Nucleus accumbens (tissue), 56 donors: ENCODE measurements around the gene WSCD1.
A peak's percentile ranks its signal among the peaks of the same experiment; 100 is the strongest.

ENCODE experiments used
- DNase-seq, 56 donors: peaks; one replicate each; lab custom pipeline; 2025; lab: John Stamatoyannopoulos, UW

Gene WSCD1

DNA sequence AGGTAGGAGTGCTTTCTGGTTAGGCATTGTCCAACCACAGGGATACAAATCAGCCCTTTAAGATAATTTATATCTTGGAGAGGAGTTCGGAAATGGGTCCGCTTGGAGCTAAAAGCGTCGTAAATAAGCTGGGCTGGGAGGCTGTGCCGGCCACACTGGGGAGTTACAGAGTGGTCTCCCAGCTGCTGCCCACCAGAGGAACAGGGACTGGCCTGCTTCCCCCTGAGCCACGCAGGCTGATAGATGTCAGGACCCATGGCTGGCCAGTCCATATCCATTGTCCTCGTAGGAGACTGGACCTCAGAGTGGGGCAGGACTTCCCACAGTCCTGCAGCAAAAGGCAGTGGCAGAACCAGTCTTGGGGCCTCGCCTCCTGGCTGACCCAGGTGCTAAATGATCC lies 12.6 kb upstream of the WSCD1 start:
- DNase-seq, result no peak

DNA sequence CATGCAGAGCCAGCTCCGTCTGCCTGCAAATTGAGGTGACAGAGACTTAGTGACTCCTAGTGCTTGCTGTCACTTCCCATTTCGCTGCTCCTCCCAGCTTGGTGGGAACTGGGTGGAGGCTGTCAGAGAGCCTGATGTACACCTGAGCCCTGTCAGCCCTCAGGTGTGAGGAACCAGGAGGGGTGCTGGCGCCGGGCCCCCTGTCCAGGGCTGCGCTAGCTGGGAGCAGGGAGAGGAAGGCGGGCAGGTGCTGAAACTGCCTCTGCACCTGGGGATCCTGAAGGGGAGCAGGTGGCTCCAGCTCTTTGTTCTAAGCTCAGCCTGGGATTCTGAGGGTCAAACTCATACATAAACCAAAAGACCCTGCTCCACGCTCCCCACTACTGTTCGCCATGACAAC lies 10.8 kb upstream of the WSCD1 start:
- no peak for DNase-seq

DNA sequence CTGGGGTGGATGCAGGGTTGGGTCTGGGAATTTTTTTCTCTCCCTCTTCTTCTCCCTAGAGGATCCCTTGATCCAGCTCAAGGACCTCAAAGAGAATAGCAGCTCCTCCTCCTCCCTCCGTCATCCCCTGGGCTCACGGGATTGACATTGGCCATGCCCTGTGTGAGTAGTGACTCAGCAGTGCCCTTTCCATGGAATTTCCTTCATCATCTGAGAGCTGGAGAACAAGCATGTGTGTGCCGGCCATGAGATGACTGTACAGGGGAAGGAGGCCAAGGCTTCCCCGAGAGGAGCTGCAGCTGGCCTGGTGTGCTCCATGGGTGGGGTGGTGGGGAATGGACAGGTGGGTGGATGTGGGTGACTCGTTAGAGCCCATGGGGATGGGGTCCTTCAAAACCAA lies 8.9 kb upstream of the WSCD1 start:
- DNase-seq, result no peak

DNA sequence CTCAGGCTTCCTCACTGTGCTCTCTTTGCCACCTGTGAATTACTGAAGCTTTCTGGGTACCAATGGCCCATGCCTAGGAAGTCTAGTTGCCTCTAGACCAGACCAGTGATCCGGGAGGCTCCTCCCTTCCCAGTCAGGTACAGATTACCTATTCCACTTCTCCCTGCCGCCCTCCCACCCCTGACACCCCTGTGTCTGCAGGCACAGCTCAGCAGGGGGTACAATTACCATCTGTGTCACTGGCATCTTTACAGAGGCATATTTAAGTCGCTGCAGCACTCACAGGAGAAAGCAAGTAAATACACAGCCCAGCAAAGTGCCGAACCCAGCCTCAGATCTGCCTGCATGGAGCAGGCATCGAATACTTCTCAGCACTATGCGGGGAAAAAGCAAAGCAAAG lies 5.3 kb upstream of the WSCD1 start:
- DNase-seq, result no peak

DNA sequence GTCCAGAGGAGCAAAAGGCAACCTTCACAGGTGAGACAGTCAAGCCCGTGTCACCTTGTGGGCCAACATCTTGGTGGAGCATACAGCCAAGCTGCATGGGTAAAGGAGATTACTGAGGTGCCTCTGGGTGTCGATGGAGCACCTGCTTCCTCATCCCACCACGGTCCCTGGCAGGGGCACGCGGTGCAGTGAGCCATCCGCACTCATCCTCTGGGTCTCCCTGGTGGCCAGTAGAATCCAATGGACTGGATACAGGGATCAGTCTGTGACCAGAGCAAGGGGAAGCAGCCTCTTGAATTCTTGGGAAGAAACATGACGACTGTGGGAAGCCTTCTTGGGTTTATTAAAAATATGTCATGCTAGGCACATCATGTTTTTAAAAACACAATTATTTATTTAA lies 4.8 kb upstream of the WSCD1 start:
- DNase-seq, result no peak

DNA sequence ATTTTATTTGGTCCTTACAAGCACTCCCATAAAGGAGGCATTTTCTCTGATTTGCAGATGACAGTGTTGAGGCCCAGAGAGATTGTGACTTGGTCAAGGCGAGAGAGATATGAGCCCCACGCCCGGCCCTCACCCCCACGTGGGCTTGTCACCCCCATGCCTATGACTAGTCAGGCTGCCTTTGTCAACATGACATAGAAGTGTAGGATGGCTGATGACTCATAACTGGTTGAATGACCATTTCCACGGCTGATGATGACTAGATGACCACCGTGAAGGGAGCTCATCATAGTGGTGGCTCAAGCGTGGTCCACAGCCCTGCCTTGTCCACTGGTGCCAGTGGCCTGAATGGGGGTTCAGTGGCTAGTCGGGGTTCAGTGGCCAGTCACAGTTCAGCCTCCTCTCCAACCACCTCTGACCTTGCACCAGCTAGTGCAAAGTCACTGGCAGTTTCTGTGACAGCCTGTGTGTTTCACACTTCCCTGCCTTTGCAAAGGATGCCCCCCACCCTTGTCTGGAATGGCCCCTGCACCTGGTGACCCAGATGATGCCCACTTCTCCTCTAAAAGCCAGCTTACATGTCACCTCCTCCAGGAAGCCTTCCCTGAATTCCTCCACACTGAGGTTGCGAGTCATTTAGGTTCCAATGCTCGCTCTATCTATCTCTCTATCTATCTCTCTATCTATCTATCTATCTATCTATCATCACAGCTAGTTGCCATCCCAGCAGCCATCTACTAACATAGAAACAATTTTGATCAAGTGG lies 3.8 kb upstream of the WSCD1 start:
- DNase-seq, result no peak

DNA sequence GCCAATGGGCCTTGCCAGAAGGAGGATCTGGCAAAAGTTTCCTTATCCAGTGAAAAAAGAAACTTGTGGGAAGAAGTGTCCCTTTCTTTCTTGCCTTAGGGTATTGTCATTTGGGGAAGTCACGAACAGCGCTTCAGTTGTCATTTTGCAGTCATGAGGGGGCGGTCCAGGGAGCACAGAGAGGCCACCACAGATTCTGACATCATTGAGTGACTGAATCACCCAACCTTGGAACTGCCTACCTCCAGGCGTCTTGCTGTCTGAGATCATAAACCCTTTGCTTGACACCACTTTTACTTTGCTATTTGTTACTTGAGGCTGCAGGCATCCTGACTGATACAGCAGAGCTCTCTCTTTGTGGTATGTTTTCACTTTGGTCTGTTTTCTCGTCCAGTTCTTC lies 3.1 kb upstream of the WSCD1 start:
- DNase-seq, result no peak

DNA sequence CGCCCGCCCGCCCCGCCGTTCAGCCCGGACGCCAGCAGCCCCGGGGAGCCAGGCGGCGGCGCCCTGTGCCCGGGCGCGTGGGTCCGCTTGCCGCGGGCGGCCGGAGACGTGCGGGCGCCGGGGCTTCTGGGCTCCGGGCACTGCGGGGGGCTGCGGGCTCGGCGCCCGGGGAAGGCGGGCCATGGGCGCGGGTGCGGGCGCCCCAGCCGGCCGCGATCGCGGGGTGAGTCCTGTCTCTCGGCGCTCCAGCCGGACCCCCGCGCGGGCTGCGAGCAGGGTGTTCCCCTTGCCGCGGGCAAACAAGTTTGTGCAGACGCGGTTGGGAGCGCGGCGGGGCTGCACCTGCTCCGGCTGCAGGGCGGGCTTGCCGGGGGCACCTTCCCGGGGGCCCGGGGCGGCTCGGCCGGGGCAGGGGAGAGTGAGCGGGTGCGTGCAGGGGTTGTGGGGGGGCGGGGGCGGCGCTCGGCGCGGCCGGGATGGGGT lies 292 bp downstream of the WSCD1 start:
- peak in 12 of 56 donors; percentile 31 to 73 (median 50) for DNase-seq

DNA sequence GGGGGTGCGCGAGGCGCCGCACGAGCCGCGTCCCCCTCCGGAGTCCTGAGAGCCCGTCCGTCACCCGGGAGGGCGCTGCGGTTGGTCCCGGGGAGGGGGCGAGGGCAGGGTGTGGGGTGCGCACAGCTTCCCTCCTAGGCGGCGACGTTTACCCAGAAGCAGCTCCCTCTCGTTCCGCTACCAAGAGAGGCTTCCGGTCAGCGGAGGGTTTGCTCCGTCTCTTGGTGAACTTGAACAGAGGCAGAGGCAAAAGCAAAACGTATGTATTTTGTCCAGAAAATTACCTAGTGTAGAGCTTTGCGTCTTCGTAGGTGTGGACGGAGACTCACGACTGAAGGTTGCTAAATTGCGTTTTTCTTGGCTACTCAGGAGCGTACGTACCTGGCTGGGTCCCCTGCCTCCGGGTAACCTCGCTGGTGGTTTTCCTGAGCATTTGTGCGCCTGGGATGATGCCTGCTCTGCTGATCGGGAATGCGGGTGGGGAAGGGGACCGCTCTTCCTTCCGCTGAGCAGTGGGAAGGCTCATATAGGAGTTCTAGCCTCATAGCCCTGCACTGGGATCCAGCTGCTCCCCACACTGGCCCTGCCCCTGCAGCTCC lies 833 bp downstream of the WSCD1 start:
- peak in 38 of 56 donors; percentile 9 to 67 (median 38) for DNase-seq

DNA sequence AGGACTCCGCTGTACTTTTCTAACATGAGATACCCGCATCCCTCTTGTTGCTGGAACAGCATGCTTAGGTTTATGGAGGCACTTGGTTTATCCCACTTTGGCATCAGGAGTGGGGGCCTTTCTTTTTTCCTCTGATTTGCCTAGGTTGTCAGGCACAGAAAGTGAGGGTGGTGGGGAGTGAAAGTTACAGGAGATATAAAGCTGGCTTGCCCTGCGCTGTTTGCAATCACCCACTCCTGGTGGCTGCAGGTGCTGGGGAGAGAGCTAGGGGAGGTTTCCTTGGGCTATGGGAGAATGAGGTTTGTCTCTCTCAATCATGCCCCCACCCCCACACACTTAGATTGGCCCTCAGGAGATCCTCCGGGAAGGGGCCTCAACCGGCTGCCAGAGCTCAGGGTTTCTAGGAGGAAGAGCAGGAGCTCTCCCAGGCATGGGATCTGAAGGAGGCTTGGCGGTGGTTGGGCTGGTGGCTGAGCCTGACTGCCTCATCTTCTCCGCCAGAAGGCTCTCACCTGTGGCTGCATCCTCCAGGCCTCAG lies 1.4 kb downstream of the WSCD1 start:
- no peak for DNase-seq

DNA sequence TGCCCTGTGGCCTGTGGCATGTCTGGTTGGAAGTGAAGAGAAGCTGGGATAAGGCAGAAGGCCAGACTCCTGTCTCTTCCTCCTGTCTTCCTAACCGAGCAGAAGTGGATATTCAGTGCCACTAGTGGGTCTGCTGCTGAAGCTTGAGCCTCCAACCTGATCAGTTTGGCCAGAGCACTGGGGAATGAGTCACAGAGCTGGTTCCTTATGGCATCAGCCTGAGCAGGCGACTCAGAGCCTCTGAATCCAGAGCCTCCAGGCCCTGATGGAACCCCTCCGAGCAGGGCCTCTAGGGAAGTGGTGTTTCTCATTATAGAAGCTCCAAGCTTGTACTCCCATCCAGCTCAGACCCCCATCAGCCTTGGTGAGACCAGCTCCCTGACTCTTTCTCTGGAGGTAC lies 2.0 kb downstream of the WSCD1 start:
- DNase-seq, result peak in 1 of 56 donors; percentile 42

DNA sequence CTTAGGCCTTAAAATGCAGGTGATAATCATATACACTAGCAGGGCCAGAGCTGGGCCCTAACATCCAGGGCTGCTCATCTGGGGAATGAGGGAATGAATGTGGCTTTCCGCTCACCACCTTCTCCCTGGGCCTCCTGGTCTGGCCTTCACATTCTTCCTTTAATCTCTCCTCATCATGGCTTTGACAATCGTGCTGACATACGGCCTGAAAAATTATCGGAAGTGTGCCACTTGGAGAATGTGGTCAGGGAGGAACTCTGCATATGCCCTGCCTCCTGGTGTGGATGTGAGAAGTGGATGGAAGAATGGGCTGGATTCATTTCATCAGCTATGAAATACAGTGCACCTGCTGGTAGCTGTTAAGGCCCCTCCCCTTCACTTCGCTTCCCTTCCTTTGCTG lies 2.4 kb downstream of the WSCD1 start:
- DNase-seq, result no peak

DNA sequence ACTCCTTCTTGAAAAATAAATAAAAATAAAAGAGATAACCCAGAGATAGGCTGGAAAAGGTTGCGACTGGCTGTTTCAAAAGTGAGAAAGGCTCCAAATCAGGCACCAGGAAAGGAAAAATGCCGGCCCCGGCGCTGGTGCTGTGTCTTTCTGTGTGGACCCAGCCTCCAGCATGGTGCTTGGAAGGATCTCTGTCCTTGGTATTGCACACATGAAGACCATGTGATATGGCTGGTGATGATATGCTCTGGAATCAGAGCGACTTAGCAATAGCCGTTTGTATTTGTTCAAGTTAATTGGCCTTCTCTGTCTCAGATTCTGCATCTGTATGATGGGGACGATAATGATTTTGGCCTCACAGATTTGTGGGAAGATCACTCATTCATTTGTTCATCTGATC lies 3.4 kb downstream of the WSCD1 start:
- no peak for DNase-seq

DNA sequence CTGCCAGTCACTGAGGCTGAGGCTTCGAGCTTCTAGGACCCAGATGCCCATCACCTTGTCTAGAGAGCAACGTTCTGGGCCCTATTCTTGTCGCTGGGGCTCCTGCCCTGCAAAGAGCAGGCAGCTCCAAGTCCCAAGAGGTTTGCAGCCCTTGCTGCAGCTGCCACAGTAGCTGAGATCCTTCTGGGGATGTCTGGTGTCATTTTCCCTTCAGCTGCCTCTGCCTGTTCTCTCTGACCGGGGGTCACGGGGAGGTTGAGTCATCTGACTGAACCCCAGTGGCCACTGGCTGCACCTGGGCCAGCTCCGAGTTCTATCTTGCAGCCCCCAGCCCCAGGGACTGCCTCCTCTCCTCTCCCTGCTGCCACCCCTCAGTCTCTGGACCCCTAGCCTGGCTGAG lies 4.9 kb downstream of the WSCD1 start:
- no peak for DNase-seq

DNA sequence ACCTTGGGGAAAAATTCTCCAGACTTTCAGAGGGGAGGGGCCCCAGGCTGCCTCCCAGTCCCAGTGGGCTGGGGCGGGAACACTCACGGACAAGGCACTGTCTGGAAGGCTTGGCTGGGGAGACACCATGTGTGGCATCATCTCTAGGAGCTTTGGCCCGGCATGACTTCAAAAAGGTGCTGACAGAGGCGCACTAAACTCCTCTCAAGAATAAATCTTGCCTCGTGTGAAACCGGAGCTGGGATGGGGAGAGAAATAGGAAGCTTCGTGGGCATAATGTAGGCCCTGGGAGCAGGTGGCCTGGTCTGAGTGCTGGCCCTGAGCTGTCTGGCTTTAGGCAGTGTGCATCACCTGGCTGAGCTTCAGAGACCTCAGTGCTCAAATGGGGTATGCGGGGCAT lies 5.7 kb downstream of the WSCD1 start:
- DNase-seq, result no peak

DNA sequence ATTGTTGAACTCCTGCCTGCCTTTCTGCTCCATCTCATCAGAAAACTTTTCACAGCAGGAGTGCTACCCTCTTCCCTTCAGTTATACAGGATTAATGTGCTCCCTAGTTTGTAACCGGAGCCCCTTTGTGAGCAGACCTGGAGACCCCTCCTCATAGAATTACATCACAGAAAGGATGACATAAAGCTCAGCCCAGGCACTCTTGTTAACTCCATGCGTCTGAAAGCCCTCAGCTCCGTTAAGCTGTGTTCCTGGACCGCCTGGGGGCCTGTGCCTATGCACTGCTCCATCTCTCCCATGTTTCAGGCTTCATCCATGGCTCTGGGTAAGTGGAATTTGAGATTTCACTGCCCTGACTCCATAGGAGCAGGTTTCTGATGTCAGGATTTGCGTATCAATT lies 7.6 kb downstream of the WSCD1 start:
- no peak for DNase-seq

DNA sequence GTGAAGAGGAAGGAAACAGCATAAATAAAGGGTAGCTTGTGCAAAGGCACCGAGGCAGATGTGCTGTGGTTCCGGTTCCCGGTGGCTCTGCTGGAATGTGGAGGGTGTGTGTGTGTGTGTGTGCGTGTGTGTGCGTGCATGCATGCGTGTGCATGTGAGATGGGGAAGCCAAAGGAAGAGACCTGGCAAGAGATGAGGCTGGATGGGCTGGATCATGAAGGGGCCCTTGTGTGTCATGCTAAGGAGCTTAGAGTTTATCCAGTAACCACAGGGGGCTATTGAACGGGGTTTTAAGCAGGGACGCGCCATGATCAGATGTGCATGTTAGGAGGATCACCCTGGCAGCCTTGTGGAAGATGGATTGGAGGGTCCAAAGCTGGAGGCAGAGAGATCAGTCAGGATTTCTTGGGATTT lies 8.3 kb downstream of the WSCD1 start:
- no peak for DNase-seq

DNA sequence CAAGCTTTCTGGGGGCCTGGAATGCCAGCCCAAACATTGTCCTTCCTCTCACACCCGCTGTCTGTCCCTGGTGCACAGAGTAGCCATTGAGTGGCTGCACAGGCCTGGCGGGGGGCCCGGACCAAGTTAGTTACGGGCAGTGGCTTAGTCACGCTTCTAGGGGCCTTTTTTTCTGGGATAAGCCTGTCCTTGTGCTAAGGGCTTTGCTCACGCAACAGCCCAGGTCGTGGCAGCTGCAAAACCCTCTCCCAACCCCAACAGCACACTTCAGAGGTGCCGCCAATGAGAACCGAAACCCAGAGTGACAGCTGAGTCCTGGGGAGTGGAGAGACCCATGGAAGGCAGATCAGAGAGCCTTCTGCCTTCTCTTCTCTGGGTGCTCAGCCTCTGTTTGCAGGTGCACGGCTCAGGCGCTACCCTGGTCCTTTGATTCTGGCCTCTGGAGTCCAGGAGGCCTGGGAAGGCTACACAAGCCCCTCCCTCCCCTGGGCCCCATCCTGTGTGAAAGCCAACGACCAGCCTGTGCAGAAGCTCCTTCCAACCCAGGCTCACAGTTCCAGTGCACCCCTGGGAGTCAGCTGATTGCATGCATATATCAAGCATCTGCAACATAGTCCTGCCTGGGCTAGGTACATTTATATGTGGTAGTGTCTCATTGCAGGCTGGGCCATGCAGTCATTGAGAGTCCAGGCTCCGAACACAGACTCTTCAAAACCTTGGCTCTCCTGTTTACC lies 9.1 kb downstream of the WSCD1 start:
- DNase-seq, result peak in 45 of 56 donors; percentile 5 to 82 (median 43)

DNA sequence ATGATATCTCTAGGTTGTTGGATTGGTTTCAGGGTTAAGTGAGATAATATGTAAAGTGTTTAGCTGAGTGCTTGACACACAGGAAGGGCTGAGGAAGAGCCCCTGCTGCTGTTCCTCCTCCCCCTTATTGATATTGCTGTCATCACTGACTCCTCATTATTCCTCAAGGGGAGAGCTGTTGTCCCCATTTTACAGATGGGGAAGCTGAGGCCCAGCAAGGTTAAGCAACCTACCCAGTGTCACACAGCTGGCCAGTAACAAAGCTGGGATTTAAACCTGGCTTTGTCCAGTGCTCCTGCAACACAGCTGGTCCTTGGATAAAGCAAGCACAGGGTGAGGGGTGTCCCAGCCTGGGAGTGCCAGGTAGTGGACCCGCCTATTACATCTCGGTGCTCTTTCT lies 9.8 kb downstream of the WSCD1 start:
- DNase-seq, result no peak

DNA sequence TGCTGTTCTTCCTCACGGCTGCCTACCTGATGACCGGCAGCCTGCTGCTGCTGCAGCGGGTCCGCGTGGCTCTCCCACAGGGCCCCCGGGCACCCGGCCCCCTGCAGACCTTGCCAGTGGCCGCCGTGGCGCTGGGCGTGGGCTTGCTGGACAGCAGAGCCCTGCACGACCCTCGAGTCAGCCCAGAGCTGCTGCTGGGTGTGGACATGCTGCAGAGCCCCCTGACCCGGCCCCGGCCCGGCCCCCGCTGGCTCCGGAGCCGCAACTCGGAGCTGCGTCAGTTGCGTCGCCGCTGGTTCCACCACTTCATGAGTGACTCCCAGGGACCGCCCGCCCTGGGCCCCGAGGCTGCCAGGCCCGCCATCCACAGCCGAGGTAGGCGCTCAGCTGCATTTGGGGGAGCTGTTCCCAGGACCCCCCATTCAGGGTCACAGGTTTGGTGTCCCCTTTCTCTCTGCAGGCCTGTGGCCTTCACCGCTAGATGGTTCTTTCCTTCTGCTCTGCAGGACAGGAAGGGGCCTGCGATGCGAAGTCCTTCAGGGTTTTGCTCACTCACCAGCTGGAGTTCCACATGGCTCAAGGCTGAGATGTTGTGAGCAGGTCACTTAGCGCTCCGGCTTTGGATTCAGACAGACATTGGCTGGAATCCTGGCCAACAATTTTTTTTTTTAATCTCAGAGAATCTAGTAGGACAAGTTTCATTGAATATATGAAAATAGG lies 10.7 kb downstream of the WSCD1 start:
- DNase-seq, result no peak

DNA sequence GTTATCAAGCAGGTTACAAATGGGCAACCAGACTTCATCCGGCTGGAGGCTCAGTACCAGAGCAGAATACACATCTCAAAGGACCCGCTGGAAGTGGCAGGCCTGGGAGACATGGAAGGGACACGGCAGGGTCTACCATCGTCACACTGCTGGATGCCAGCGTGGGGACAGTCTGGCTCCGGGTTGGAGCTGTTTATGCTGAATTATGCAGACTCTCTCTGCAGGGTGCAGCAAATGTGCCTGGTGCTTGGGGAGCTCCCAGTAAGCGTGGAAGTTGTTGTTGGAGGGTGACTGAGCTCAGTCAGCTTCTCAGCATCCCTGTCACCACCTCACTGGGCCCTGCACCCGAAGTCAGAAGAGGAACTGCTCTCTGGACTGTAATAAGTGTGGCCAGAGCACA lies 12.2 kb downstream of the WSCD1 start:
- DNase-seq, result no peak
